Measurements from ENCODE around the gene HOXD12.

The HOXD12 gene

DNA sequence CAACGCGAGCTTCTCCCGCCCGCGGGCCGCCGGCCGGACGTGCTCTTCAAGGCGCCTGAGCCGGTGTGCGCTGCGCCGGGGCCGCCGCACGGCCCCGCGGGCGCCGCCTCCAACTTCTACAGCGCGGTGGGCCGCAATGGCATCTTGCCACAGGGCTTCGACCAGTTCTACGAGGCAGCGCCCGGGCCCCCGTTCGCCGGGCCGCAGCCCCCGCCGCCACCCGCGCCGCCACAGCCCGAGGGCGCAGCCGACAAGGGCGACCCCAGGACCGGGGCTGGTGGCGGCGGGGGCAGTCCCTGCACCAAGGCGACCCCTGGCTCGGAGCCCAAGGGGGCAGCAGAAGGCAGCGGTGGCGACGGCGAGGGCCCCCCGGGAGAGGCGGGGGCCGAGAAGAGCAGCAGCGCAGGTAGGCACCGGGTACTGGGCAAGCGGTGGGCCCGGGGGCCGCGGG is 8.2 kb downstream of the HOXD12 start:
- no peak for DNase-seq

DNA sequence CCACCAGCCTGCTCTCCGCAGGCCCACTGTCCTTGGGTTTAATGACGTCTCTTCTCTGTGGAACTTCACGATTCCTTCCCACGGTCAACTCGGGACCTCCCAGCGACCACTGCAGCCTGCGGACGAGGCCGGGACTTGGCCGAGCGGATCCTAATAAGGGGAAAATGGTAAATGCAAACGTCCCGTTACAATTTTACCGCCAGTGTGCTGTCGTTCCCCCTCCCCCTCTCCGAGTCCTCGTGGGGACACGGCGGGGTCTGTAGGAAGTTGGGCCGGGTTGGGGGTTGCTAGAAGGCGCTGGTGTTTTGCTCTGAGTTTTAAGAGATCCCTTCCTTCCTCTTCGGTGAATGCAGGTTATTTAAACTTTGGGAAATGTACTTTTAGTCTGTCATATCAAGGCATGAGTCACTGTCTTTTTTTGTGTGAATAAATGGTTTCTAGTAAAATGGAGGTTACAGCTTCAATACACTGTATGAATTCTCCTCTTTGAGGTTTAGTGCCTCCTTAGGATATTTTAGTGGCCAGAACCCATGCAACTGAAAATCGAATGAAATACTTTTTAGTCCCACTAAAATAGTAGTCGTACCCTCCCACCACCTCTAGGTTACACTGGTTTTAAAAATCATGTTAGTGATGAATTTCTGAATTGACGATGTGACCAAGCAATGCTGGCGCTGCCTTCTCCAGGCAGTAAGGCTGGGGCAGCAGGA is 9.8 kb downstream of the HOXD12 start:
- DNase-seq = no peak

DNA sequence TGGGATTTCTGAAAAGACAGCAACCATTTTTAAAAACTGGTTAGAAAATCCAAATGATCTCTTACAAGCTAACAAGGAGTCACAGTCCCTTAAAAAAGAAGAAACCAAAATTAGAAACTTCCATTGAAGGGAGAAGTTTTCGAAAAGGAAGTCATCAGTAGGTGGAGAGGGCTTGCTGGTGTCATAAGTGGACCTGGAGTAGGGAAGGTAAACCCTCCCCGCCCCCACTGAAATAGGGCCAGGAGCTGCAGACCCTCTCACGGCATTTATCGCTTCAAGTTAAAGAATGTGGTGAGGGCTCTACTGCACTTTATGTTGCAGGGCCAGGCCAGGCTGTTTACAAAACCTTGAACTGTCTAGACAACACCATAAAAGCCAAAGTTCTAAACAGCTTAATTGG is 10.4 kb downstream of the HOXD12 start:
- DNase-seq = no peak

DNA sequence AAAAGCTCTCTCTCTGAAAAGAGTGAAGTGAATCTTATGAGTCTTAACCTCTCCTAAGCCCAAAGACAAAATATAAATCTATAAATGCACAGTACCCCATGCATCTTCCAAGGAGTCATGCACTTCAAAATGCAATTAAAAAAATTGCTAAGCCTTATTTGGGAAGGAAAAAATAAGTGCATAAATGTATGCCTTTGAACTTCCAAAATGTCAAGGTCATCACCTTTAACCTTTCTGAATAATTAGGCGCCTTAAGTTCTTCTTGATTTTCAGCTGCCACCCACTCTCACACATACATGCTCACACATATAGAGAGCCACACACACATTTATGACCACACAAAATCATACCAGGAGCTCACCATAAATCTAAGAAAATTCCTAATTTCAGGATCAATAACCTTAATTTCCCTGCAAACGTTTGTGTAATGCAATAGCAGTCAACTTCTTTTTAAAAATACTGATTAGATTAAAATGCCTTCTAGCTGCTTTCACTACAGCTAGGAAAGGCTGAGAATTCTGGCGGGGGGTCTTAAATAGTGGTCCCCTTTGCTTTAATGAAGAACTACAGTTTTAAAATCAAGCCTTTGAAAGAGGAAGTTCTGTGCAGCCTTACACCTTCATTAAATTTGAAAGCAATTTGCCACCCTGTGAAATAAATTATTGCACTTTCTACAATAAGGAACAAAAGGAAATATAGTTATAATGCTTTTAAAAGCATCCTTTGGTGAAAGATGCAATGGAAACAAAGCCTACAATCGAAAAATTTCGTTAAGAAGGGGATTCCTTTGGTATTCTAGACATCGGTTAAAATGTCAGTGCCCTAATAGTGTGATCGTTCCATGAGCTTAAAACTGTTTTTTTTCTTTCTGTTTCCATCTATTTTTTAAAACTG is 11.1 kb downstream of the HOXD12 start:
- no peak for DNase-seq

DNA sequence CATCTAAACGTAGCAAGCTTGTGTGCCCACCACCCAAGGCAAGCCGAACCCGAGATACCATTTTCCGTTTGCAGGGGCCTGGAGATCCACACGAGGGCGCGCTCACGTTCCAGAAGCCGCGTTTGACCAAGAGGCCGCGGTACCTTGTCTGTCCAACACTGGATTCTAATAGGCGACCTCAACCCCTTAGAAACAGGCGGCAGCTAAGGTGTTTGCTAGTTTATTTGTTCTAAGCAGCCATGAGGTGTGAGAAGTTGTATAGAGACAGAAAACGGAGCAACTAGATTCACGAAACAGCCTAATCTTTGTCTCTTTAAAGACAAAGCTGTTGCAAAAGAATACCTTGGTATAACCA is 11.7 kb downstream of the HOXD12 start:
- no peak for DNase-seq

DNA sequence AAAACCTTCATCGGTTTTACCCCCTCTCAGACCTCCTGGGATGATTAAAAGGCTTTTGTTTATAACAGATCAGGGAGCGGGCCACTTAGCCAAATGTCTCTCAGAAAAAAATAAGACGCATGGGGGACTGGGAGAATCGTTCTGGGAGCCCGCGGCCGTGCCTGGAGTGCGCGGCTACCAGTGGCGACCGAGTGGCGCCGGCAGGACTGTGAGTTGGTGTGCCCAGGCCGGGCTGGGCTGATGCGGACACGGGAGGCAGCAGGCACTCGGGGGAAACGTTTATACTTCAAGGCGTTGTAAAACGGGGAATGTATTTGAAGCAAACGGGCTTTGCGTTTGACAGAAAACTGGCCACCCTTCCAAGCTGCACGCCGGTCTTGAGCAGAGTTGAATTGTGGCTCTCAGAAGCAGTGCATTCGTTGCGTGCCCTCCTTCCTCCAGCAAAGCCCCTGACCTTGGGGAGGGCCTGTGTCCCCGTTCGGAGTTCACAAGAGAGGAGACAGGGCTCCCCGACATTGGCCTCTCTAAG is 12.3 kb downstream of the HOXD12 start:
- no peak for DNase-seq

DNA sequence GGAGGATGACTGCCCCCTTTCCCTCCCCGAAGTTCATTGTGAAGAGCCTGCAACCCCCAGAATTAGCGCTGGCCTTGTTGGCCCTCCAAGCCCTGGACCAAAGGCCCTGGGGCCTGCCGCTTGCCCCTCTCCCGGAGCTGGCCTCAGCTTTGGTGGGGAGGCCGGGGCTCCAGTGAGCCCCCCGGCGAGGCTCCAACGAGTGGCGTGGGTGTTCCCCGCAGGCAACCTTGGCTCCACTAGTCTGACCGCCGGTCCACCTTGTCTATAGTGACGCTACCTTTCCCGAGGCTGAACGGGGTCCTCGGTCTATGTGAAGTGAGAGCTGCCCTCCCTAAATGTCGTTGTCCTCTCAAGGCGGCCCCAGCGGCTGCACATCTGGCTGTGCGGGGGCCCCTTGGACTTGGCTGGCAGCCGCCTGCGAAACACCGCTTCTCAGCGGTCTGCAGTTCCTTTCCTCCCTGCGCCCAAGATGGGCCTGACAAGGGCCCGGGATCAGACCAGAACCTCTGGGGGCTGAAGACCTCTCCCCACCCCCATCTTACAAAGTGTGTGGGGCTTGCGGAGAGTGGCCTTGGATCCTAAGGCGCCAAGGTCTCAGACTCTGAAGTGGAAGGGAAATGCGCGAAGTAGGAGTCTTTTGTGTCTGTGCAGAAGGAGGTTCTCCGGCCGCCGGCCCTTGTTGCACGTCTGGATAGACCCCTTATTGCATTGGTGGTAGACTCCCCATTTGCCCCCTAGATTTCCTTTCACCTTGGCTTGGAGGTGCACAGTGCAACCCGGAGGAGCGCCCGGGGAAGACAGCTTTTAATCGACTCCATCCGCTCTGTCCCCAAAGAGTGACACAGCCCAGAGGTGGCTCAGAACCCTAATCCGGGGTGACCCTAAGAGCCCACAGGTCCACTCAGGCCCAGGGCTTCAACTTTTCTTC is 13.0 kb downstream of the HOXD12 start:
- no peak for DNase-seq

DNA sequence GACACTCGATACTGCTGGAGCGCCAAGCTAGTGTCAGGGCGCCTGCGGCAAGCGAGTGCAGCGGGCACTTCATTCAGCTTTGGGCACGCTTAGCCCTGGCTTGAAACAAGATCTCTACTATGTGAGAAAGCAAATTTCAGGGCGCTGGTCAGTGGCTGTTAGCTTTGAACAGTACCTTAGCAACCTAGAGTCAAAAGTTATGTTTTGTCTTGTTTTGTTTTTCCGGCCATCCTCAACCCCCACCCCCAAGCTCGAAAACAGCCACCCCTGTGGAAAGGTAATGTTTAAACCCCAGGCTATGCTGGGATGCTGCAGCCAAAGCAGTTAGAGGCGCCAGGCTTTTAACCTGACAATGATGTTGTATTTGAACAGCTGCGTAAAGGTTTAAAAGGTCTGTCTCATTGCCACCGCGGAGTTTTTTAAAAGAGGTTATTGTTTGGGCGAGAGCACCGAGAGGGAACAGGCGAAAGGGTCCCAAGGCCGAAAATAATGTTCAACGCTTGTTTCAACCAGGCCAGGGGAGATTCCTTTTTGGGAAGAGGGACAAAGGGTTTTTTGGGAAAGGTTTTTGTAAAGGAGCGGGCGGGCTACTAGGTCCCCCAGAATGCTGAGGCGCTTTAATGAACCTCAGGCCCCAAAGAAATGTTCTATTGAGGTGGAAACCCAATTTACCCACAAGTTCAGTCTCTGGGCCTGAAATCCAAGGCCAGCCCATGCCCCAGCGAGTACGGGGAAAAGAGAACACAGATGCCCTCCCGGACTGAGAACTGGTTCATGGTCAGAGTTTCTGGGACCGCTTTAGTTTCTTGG is 14.7 kb downstream of the HOXD12 start:
- no peak for DNase-seq

DNA sequence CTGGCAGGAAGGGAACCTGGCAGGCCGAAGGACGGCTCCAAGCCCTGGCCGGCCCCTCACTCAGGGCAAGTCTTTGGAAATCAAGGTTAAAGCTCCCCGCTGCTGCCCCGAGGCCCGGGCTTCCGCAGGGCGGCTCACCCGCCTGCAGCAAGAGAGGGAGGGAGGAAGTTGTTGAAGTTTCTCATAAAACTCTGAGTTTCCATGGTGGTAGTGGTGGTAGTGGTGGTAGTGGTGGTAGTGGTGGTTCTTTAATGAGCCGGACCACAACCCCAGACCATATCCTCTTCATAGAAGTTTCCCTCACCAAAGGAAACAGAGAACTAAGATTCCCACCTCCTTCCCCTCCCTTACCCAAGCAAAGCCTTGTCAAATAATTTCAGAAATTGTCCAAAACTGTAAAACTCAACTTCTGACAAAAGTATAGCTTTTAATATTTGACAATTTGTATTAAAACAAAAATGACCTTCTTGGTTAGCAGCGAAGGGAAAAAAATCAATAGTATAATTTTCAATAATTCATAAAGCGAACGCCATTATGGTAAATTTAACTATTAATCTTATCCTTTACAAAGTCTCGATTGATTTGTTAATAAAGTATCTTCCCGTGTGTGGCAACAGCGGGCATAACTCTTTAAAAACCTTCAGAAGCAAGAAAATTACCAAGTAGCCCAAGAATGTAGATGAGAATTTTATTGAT is 15.5 kb downstream of the HOXD12 start:
- no peak for DNase-seq

DNA sequence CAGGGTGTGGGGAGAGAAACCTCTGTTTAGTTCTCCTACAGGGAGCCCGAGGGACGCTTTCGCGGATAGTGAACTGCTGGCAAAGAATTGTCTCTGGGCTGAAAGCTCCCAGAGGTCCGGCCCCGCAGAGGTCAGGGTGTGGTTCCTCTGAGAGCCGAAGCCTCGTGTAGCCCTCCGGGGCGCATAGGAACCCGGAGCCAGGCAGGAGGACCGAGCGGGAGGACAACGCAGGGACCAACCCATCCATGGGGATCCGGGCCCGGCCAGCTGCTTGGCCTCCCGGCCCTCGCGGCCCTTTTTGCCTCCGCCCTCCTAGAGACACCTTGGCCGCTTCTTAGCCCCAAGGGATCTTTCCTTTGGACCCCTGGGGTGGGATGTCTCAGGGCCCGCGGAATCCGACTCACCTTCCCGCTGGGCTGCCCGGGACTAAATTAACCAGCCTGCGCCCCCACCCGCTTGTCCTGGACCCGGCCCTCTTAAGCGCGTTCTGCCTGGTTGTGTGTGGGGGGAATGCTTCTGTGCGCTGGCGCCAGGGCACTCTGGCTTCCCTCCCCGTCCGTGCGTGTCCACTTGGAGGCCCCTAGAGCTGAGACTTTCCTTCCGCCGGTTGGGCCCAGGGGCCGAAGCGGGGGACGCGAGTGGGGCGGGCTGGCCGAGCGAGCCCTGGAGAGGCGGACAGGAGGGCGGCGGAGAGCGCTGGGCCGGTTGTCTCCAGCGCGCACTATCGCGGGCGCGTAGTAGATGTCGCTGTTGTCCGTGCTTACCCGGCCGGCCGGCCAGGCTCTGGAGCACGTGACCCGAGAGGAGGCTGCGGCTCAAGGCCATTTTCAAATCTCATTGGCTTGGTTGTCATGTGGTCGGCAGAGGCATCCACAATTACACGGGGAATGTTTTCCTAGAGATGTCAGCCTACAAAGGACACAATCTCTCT is 16.6 kb downstream of the HOXD12 start, which contains the start of gene HOXD10:
TSS of gene HOXD10 (plus strand) at position 896 of the 931 bp plus-strand sequence. CDS start 56 bp downstream, outside the sequence.
- no peak for DNase-seq

DNA sequence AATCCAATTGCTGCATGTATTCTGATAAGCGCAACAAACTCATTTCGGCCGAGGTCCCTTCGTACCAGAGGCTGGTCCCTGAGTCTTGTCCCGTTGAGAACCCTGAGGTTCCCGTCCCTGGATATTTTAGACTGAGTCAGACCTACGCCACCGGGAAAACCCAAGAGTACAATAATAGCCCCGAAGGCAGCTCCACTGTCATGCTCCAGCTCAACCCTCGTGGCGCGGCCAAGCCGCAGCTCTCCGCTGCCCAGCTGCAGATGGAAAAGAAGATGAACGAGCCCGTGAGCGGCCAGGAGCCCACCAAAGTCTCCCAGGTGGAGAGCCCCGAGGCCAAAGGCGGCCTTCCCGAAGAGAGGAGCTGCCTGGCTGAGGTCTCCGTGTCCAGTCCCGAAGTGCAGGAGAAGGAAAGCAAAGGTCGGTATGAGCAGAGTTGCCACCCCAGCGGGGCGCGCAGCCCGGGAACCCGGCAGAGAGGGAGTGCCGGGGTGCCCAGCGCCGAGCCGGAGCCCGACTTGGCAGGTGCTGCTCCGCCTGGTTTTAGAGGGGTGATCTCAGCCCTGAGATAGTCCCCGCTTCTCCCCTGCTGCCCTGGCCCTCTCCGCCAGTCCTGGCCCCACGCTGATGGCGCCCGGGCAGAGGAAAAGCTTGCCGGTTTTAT is 17.7 kb downstream of the HOXD12 start:
- DNase-seq = no peak

DNA sequence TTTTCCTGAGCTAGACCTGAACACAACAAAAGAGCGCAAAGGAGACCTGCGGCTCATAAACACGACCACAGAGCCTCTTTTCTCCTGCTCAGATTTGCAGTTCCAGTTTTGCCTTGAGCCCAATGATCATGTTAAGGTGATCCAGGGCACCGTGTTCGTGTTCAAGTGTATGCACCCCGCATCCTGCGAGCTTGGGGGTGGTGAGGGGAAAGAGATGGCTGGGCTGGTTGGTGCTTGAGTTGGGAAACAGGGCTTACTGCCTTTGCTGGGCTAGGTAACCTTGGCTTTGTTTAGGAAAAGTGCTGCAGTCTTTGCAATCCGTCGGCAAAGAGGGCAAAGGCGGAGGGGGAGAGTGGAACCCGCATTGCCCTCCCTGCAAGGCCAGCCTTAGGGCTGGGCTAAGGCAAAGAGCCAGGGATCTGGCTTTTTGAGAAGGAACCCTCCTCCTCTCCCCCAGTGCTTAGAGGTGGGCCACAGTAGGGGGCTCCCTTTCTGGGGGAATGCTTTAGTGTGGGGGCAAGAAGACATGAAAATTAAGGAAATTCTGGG is 18.3 kb downstream of the HOXD12 start:
- no peak for DNase-seq

DNA sequence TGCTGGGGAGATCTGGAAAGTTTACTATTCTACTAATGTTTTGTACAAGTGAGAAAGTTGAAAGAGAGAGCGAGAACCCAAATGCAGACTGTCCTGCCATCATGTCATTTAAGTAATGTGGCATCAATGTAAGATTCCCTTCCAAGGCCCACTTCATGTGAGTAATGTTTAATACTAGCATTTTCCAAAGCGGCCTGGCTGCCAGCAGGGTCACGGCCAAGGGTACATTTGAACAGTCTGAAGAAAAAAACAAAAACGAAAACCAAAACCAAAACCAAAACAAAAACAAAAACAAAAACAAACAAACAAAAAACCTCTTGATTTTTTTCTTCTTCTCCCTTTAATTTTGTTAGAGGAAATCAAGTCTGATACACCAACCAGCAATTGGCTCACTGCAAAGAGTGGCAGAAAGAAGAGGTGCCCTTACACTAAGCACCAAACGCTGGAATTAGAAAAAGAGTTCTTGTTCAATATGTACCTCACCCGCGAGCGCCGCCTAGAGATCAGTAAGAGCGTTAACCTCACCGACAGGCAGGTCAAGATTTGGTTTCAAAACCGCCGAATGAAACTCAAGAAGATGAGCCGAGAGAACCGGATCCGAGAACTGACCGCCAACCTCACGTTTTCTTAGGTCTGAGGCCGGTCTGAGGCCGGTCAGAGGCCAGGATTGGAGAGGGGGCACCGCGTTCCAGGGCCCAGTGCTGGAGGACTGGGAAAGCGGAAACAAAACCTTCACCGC is 19.2 kb downstream of the HOXD12 start:
- DNase-seq = no peak

DNA sequence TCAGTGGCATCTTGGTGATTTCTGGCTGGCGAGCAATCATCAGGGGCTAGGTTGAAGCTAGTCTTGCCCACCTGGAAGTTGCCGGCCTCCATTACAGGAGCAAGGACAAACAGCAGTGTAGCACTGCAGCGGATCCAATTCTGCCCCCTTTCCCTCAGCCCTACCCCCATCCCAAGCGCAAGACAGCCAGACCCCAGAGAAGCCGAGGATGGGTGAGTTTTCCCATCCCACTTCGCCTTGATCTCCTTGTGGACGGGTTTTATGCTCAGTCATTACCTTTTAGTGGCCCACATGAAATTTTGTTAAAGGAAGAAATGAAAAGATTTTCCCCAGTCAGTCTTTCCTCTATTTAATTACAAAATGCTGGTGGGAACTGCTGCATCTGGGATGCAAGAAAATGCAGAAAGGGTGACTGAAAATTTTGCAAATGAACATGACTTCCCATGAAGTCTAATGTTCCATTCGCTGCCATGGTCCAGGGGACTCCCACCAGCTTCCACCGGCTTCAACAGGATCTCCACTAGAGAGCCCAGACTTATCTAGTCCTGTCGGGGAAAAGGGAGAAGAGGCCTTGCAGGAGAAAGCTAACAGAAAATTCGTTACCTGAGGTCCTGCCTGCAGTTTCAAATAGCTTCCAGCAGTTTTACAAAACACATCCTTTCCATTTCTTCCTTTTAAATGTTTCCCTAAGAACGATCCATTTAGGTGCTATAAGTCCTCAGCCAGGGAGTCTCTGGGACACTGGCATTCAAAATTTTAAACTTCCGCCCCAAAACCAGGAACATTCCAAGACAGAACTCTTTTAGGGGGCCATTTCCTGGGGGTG is 21.0 kb downstream of the HOXD12 start:
- DNase-seq = no peak

DNA sequence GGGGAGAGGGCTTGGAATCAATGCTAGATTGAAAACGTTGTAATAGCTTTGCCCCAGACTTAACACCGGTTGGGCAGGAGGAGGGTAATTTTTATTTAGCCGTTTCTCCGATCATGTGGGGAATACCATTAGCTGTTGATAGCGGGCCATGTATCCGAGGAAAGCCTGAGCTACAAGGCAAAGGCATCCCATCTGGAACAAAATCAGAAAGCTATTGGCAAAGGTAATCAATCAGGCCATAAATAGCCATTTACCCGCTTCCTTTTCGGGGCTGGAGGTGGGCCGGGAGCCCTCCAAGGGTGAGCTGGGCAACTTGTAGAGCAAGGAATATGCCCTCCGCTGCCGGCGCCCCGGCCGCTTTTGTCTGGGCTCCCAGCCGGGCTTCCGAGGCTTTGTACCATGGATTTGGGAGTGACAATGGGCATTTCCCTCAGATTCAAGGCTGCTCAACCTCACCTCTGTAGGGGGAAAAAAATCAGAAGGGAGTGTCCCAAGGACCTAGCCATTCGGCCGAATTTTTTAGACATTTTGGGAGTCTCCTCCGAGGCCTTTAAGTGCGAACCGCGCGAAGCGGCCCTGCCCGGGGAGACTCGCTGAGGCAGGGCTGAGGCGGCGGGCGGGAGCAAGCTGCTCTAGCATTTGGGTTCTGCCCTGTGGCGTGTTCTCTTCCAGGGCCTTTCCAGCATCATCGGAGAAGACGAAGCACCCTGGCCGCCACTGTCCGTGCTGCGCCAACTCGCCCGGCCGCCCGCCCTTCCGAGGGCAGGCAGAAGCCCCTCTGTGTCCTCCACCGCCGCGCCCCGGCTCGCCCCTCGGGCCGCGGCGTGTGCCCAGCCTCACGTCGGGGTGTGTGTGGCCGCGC is 21.8 kb downstream of the HOXD12 start:
- no peak for DNase-seq

DNA sequence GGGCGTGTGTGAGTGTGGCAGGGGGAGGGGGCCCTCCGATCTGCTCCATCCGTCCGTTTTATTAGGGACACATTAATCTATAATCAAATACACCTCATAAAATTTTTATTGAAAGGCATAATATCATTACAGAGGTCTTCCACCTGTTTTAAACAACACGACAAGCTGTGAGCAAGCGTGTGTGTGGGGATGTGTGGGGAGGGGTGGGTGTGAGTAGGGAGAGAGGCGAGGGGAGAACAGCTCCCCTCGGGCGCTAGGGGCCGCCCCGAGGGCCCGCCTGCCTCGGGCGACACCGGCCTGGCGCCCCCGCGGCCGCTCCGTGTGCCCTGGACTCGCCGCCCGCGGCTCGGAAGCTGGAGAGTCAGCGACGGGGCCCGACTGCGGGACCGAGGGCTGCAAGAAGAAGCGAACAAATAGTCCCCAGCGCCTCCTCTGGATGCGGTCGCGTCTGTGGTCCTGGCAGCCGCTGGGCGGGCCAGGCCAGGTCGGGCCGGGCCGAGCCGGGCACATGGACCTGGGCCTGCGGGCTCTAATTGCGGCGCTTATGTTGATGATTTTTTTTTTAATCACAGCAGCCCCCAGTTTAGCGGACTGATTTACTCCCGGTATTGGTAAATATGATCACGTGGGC is 22.6 kb downstream of the HOXD12 start:
- no peak for DNase-seq
